CD4-positive, alpha-beta T cell treated with Interferon alpha-2 for 1 hour (primary cell): ENCODE measurements around the gene TPM3.
"Not testable (repeated sequence)": the region's sequence is repeated elsewhere in the genome, so short reads cannot be mapped to it uniquely, and the experiment has no call there.

Experiments
- DNase-seq, 2 donors: peaks; one replicate each; pipeline ENCODE4 v3.0.0-alpha.2; 2020 to 2022

Gene TPM3

DNA sequence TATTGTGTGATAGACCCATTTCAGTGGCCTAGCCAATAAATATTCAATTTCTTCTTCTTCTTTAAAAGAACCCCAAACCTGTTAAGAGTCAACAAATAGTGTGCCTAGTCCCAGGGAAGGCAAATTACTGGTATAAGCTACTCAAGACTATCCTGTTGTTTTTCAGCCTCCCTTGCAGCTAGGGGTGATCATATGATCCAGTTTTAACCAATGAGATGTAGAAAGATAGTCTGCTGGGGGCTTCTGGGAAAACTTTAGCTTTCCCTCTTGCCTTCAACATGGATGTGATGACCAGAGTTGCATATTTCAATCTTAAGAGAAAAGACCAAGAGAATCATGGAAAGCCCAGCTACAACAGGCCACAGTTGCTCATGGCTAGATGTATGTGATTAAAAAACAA is 32.3 kb downstream of the TPM3 start:
- DNase-seq = no peak

DNA sequence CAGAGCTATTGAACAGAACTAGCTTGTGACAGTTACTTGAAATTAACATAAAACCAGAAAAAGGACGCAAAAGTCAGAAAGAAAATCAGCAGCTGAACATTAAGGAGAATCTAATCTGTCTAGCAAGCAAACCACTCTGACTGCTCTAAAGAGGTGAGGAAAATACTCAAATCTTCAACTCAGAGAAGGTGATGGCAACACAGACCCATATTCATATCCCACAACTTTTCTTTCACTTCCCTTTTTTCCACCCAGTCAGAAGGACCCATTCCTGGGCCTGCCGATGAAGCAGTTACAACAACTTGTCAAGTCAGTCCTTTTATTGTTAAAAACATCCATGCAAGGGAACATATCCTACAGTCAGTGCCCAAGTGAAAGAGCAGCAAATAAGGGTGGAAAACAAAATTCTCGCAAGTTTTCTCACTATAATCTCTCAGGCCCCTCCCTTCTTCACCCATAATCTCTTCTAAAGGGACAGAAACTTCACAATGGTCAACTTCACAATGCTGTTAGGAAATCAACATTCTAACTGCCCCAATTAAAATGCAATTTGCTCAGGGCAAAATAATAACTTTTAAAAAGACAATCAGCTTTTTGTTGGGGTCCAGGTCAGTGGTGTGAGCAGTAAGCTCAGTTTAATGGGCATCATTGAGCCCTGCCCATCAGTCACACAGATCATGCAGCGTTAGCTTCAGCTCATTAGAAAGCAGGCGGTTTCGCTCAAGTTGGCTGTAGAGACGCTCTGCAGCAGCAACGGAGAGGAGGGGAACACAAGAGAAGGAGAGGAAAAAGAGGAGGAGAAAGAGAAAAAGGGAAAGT is 33.4 kb downstream of the TPM3 start:
- DNase-seq = no peak

DNA sequence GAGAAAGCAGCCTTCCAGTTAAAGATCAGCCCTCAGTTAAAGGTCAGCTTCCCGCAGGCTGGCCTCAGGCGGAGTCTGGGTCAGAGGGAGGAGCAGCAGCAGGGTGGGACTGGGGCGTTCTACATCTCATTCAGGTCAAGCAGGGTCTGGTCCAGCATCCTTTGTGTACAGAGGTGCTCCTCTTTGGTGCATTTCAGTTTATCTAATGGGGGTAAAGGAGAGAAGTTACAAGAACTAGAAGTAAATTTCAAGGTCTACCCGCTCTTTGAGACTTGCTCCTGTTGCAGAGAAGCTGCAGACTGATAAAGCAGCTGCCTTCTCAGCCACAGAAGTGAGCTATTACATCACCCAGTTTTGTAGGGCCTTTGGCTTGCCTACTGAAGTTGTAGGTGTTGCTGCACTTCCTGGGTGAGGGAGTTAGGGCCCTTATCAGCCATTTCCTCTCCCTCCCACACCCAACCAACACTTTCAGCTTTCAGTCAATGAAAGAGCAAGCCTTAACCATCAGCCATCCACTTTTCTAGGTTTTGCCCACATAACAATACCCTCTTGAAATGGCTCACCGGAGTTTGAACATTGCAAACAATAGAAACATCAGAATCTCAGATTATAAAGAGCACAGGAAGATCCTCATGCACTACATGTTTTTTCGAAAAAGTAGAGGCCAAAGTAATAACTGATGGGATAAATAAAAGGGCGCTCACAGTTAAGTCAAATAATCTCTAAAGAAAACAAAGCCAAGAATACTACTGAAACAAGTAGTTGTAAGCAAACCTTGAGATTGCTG is 34.2 kb downstream of the TPM3 start:
- DNase-seq = peak; percentile 73 to 86

DNA sequence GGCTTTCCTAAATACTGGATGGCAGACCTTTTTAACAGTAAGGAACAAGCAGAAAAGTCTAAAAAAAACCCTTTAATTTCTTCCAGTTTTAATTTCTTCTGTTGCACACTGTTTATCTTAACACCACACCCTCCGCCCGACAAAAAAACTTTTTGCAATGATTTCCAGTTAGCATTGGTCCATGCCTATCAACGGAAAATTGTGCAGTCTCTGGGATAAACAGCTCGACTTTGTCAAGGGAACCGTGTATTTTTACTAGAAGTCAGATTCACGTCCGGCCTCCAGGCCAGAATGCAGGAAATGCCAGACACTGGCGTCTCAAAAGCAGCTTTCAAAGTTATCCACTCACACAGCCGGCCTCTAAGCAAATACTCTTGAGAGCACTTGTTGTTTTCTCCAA is 36.6 kb downstream of the TPM3 start:
- no peak for DNase-seq

DNA sequence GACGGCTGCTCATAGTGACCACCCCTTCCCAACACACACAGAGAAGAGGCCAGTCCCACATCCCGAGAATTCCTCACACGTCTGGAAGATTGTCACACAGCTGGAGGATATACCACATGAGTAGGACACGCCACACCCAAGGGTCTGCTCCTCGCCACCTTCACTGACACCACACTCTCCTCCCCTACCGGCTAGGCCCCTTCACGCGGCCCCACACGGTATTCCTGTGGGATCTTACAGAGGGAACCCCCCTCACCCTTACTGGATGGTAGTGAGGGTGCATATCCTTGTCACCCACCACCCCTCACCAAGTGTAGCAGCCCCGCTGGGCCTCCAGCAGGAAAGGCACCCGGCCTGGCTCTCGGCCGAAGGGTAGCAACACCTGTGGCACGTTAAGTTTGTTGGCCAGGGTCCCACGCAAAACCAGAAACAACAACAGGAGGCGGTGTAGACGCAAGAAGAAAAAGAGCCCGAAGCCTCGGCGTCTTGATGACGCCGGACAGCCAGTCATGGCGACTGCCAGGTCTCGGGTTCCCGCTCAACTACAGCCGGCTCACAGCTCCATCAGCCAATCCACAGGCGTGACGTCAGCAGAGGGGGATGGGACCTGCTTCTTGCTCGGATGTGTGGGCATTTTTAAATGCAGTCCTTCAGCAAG is 37.2 kb downstream of the TPM3 start, which contains the start of gene NUP210L:
TSS of gene NUP210L (minus strand) at position 540 of the 658 bp plus-strand sequence.
- no peak for DNase-seq

DNA sequence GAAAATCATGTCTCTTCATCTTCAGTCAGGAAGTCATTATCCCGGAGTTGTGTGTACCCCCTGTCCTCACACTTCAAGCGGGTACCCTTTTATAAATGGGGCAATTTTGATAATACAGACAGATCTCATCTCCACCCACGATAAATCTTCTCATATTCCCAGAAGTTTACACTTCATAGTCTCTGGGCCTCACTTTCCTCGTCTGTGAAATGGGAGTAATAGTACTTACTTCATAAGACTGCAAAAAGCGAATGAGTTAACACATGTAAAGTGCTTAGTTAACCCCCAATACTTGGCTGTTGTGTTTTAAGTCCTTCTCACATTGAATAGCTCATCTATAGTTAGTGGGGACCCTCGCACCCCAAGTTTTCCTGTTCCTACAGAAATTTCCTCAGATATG is 37.8 kb downstream of the TPM3 start:
- DNase-seq = no peak

DNA sequence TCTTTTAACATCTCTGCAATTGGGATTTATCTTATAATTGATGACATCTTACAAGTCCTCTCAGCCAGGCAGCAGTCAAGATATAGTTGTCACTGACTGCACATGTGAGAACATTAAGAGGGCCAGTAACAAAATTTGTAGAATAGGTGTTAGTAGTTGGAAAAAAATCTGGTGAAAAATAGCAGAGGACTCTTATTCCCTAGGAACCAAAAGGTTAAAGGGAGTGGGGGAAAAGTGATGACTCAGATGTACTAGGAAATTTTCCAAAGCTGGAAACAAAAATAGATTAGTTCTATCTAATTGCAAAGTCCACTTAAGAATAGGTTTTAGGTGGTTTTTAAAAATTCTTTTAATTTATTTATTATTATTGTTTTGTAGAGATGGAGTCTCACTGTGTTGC is 40.6 kb downstream of the TPM3 start:
- DNase-seq = no peak

DNA sequence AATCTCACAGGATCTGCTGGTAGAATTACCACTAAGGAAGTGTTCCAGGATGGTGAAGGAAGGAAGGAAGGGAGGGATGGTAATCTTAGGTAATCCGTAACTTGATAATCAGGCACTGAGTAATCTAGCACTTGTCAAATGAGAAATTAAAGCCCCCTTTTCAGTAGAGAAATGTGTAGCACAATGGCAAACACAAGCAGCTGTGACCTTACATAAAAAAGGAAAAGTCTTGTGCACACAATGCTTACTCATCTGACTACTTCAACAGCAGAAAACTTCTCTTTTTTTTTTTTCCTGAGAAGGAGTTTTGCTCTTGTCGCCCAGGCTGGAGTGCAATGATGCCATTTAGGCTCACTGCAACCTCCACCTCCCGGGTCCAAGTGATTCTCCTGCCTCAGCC is 43.1 kb downstream of the TPM3 start:
- DNase-seq = no peak

DNA sequence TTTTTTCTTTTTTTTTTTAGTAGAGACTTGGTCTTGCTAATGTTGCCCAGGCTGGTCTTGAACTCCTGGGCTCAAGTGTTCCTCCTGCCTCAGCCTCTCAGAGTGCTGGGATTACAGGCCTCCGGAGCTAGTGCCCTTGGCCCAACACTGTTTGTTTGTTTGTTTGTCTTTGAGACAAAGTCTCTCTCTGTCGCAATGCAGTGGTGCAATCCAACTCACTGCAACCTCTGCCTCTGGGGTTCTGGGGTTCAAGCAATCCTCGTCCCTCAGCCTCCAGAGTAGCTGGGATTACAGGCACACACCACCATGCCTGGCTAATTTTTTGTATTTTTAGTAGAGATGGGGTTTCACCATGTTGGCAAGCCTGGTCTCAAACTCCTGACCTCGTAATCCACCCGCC is 44.4 kb downstream of the TPM3 start:
- not testable (repeated sequence) for DNase-seq

DNA sequence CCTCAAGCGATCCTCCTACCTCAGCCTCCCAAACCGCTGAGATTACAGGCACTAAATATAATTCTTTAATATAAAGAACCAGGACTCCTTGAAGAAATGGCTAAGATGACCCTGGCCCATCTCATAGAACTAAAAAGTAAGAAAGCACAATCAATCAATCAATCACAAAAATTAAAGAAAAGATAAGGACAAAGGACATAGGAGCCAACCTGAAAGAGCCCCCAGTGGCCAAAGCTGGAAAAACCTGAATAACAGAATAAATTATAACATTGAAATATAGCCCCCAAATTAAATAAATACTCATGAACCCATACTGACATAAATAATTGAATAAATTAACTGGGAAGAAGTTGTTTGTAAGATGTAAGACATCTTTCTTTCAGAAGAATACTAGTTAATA is 45.9 kb downstream of the TPM3 start:
- no peak for DNase-seq

DNA sequence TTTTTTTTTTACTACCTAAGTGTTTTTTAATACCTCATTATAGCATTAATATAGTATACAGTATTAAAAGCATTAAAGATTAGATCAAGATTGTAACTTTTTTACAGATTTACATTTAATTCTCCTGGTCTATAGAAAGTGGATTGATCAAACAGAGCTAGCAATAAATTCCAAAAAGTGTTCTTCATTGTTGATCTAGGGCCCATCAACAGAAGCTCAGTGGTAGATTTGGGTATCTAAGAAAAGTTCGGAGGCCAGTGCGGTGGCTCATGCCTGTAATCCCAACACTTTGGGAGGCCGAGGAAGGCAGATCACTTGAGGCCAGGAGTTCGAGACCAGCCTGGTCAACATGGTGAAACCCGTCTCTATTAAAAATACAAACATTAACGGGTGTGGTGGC is 49.5 kb downstream of the TPM3 start:
- no peak for DNase-seq

DNA sequence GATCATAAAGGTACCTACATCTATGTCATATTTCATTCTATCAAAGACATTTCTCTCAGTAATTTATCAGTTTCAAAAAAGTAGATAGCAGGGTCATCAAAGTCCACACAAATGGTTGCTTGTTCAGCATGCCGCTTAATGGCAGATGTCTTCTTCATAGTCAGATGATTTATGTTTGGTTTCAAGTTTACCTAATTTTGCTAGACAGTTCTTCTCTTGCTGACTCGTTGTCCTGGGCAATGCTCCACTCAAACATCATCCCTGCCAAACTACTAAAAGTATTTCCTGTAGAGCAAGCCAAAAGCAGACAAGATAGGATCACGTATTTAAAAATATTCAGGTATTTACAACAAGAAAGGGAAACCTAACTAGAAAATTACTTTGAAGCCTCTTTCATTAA is 50.7 kb downstream of the TPM3 start:
- no peak for DNase-seq

DNA sequence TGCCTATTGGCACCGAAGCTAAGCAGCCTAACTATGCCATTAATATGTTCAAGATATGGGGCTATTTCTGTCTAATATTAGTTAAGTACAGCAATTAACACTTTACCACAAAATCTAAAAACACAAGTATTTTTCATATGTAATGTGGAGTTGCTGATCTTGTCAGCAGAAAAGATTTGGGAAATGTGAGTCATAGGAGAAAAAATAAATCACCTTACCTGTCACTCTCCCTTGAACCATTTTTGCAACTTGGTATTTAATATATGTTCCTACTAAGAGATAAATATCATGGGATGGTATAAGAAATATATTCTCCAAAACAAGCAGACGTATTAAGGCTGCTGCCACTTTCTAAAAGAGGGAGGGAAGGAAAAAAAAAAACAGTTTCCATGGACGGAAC is 54.0 kb downstream of the TPM3 start:
- no peak for DNase-seq

DNA sequence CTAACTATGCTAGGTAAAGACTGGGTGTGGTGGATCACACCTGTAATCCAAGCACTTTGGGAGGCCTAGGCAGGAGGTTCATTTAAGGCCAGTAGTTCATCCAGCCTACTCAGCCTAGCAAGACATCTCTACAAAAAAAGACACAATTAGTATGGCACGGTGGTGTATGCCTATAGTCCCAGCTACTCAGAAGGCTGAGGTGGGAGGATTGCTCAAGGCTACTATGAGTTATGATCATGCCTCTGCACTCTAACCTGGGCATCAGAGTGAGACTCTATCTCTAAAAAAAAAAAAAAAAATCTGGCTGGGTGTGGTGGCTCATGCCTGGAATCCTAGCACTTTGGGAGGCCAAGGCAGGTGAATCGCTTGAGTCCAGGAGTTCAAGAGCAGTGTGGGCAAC is 58.6 kb downstream of the TPM3 start:
- no peak for DNase-seq

DNA sequence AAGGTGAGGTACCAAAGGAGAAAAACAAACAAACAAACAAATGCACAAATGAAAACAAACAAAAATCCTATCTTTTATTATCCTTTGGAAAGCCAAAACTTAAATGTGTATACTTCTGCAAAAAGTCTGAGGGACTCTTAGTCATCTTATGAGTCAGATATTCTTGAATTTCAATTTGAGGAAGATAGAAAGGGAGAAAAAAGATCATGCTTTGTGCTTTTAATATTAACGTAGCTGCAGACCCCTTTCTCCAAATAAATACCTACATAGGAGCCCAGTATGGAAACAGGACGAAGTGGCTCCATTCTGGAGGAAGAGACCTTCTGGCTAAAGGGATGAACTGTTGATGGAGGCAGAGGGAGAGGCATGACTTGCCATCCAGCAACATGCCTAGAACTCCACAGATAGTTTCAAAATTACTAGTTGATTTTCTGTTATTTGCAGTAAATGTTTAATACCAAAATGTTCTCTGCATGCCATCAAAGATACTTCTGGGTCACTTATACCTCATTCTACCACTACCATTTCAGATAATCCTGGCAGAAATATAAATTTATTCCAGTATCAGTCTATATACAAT is 62.4 kb downstream of the TPM3 start:
- DNase-seq = no peak

DNA sequence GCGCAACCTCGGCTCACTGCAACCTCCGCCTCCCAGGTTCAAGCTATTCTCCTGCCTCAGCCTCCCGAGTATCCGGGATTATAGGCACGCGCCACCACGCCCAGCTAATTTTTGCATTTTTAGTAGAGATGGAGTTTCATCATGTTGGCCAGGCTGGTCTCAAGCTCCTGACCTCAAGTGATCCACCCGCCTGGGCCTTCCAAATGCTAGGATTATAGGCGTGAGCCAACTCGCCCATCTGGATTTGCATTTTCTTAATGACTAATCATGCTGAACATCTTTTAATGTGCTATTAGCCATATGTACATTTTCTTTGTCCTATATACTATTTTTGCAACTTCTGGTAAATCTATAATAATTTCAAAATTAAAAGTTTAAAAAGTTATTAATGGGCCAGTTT is 68.7 kb downstream of the TPM3 start:
- DNase-seq = not testable (repeated sequence)

DNA sequence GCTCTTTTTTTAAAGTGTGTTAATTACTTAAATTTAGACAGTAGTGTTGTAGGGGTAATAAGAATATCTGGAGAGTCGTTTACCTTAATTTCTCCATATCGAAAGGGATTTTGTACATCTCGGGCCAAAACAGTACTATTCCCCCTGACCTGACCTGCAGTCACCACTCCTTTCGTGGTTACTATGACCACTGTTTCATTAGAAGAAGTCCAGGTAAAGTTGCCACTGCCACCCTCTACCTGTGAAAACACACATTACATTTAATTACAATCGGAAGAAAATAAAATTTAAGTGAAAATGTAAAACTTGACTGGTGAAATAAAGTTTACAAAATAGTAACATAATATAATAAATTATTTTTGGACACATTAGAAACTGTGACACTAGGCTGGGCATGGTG is 74.3 kb downstream of the TPM3 start:
- DNase-seq = no peak

DNA sequence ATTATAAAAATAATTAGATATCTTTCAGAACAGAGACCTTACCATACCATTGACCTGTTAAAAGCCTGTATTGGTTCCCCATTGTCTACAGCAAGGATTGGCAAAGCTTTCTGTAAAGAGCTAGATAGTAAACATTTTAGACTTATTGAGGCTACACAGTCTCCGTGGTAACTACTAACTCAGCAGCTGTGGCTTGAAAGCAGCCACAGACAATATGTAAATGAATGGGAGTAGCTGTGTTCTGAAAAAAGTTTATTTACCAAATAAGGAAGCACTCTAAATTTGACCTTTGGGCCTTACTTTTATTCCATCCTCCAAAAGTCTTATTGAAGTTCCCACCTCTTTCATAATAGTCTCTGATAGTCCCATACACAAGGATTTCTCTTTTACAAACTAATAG is 76.7 kb downstream of the TPM3 start:
- peak in 1 of 2 donors; percentile 19 for DNase-seq
